ENCODE results near the gene ZBTB26.

DNA sequence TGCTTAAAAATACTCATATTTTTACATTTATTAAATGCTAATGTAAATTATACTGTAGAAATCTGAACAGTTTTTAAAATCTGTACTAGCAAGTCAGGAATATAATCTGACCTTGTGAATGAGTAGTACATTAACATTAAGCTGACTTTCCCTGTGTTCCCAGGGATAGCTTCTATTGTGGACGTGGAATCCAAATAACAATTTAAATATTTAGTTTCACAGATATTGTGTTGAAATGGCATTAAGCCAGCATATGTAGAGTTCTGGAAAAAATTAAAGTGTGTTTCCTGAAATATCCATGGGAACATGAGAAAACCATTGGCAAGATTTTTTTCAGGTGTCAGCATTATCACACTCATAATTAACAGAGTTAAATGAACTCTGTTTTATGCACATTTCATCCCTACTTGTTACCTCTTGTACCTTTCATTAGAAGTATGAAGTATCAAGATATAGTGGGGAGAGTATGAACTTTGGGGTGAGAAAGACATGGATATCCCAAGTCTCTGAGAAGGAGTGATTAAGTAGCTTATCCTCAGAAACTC lies 15.2 kb upstream of the ZBTB26 start:
- no peak for TF ChIP-seq FOXM1 (IDR thresholded peaks at IDR 0.05; ENCODE audit: low read depth, low read length)
- TF ChIP-seq, protein P1, sequence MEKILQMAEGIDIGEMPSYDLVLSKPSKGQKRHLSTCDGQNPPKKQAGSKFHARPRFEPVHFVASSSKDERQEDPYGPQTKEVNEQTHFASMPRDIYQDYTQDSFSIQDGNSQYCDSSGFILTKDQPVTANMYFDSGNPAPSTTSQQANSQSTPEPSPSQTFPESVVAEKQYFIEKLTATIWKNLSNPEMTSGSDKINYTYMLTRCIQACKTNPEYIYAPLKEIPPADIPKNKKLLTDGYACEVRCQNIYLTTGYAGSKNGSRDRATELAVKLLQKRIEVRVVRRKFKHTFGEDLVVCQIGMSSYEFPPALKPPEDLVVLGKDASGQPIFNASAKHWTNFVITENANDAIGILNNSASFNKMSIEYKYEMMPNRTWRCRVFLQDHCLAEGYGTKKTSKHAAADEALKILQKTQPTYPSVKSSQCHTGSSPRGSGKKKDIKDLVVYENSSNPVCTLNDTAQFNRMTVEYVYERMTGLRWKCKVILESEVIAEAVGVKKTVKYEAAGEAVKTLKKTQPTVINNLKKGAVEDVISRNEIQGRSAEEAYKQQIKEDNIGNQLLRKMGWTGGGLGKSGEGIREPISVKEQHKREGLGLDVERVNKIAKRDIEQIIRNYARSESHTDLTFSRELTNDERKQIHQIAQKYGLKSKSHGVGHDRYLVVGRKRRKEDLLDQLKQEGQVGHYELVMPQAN (conservative IDR thresholded peaks at IDR 0.05) = no peak
- no peak for TF ChIP-seq EP300 (IDR thresholded peaks at IDR 0.05; ENCODE audit: borderline replicate concordance in 1 of 2, control insufficient read depth in 1 of 2, low read depth in 2 of 2, low read length in 2 of 2)
- no peak for TF ChIP-seq HDGF (IDR thresholded peaks at IDR 0.05)
- no peak for TF ChIP-seq SIN3A (IDR thresholded peaks at IDR 0.05; ENCODE audit: low read depth, low read length)
- no peak for TF ChIP-seq SIX5 (IDR thresholded peaks at IDR 0.05; ENCODE audit: low read depth, low read length, severe bottlenecking)
- TF ChIP-seq ZNF24 (IDR thresholded peaks at IDR 0.05) = no peak
- TF ChIP-seq TAF1 (IDR thresholded peaks at IDR 0.05; ENCODE audit: borderline replicate concordance, low read depth, low read length) = no peak
